GM12864 (cell line): Measurements from ENCODE around the gene LGR5.

Experiments used
- DNase-seq: peaks from one replicate; pipeline ENCODE4 v3.0.0-alpha.2; 2011; ENCODE audit warnings: low read depth
- H3K4me3 ChIP-seq: 2 replicates; pipeline ENCODE4 v1.5.1; 2011; ENCODE audit warnings: mild to moderate bottlenecking, low read depth, low read length, control low read depth
- CTCF ChIP-seq: IDR thresholded peaks from 2 replicates; pipeline ENCODE4 v1.5.1; 2011; ENCODE audit warnings: low read depth, mild to moderate bottlenecking, moderate library complexity, low read length, control low read depth, inconsistent platforms; ENCODE audit errors: missing control alignments

LGR5 gene

GRCh38 chr12:71442567-71442931 lies 3.0 kb downstream of the LGR5 start:
- no peak overlapping the region for H3K4me3 ChIP-seq
- no peak for DNase-seq
- no peak for TF ChIP-seq CTCF

GRCh38 chr12:71445071-71445470 lies 5.5 kb downstream of the LGR5 start:
- TF ChIP-seq CTCF, result no peak

GRCh38 chr12:71447691-71448132 lies 8.1 kb downstream of the LGR5 start:
- no peak overlapping the region for H3K4me3 ChIP-seq
- no peak for DNase-seq
- no peak for TF ChIP-seq CTCF

More at GRCh38 chr12:71445071-71445470, 5.5 kb downstream of the LGR5 start:
- H3K4me3 ChIP-seq, result no peak overlapping the region
- no peak for DNase-seq

- TF ChIP-seq CTCF, result no peak
- no peak overlapping the region for H3K4me3 ChIP-seq
- DNase-seq, result no peak
These were observed 8.6 kb downstream of the LGR5 start for GRCh38 chr12:71448150-71448581.

- TF ChIP-seq CTCF, result no peak
- no peak for DNase-seq
- no peak overlapping the region for H3K4me3 ChIP-seq
These were observed 9.9 kb downstream of the LGR5 start for GRCh38 chr12:71449373-71450070.

GRCh38 chr12:71452006-71452405 lies 12.4 kb downstream of the LGR5 start:
- TF ChIP-seq CTCF, result no peak
- H3K4me3 ChIP-seq, result no peak overlapping the region
- DNase-seq, result no peak

- DNase-seq, result no peak
- TF ChIP-seq CTCF, result no peak
- no peak overlapping the region for H3K4me3 ChIP-seq
These were observed 15.6 kb downstream of the LGR5 start for GRCh38 chr12:71455028-71455737.
